Transverse colon (tissue), 4 donors: Measurements from ENCODE around the gene GTF2I. TPM values are rescaled to one million over a fixed set of nuclear protein-coding genes. Genes with fewer than 3 reads are reported as not detected.
"Not testable (repeated sequence)": the region's sequence is repeated elsewhere in the genome, so short reads cannot be mapped to it uniquely, and the experiment has no call there.

Experiments used
- DNase-seq: peaks from one replicate; pipeline ENCODE4 v3.0.0-alpha.2; 2019
- H3K27ac ChIP-seq, 4 donors: fragments of 200-600 bp; sonication (generic); 2 replicates each; pipeline ENCODE4 v1.5.1; 2016 to 2018; ENCODE audit warnings: inconsistent platforms in 4 of 4
- H3K27me3 ChIP-seq: fragments of 200-600 bp; sonication (generic); 2 replicates; pipeline ENCODE4 v1.5.1; 2017; ENCODE audit warnings: inconsistent platforms
- H3K36me3 ChIP-seq, 4 donors: fragments of 200-600 bp; sonication (generic); 2 replicates each; pipeline ENCODE4 v1.5.1; 2017 to 2019; ENCODE audit warnings: inconsistent platforms in 4 of 4
- H3K4me1 ChIP-seq, 4 donors: fragments of 200-600 bp; sonication (generic); 2 replicates each; pipeline ENCODE4 v1.5.1; 2017 to 2020; ENCODE audit warnings: inconsistent platforms in 4 of 4
- H3K4me3 ChIP-seq, 4 donors: fragments of 200-600 bp; sonication (generic); 1 replicate in 1 of 4; 2 replicates in 3 of 4; pipeline versions ENCODE4 v1.5.1 to v1.6.1; 2017 to 2019; ENCODE audit warnings: inconsistent platforms in 4 of 4
- H3K9me3 ChIP-seq, 2 donors: fragments of 200-600 bp; sonication (generic); 2 replicates each; pipeline ENCODE4 v1.5.1; 2017 to 2019; ENCODE audit warnings: inconsistent platforms in 2 of 2
- CTCF ChIP-seq, 5 experiments: fragments of 200-600 bp in 3 of 5; fragments of 450-650 bp in 2 of 5; sonication (generic) in 3 of 5; IDR thresholded peaks; 1 replicate in 2 of 5; 2 replicates in 3 of 5; pipeline ENCODE4 v1.5.1; 2016 to 2017; ENCODE audit warnings: antibody characterized with exemption in 5 of 5, inconsistent platforms in 3 of 5, mild to moderate bottlenecking in 2 of 5, moderate library complexity in 1 of 5
- EP300 ChIP-seq: sonication (generic); formaldehyde crosslinking; IDR thresholded peaks from one replicate; pipeline ENCODE4 v1.6.1; 2017; ENCODE audit warnings: antibody characterized with exemption, low read depth
- POLR2A ChIP-seq: fragments of 450-650 bp; IDR thresholded peaks from one replicate; pipeline ENCODE4 v1.6.1; 2016; ENCODE audit warnings: antibody characterized with exemption, mild to moderate bottlenecking, moderate library complexity
- POLR2AphosphoS5 ChIP-seq, 3 donors: sonication (generic); formaldehyde crosslinking; IDR thresholded peaks; one replicate each; pipeline ENCODE4 v1.6.1; 2016; ENCODE audit warnings: antibody characterized with exemption in 3 of 3
- WGBS, 2 donors: methylation state at CpG; one replicate each; pipeline ENCODE4 v1.1.5; 2018; ENCODE audit warnings: low coverage in 1 of 2; 5-methylcytosine and 5-hydroxymethylcytosine counted together
- in situ Hi-C, 4 donors: fragments of 200-750 bp; cut with MboI; loops; one replicate each; pipeline versions ENCODE4 v1.15.0 to v1.15.1; 2017; ENCODE audit warnings: low sequenced_read_pairs in 3 of 4, low pct_ligation_motif_present in 1 of 4, low pct_unique_long_range_greater_than_20kb in 1 of 4
- intact Hi-C: fragments of 100-400 bp; cut with DNase I; formaldehyde crosslinking; loops from one replicate; pipeline ENCODE4 v1.15.1; 2023; ENCODE audit warnings: low total_unique reads
- total RNA-seq, 4 donors: library from RNA; depleted of rRNA; stranded (reverse); fragments of >200 nt; gene quantifications; one replicate each; pipeline ENCODE4 v1.1.0, GENCODE V29; 2016

The GTF2I gene
- total RNA-seq, 4 donors from 2014 or later: 90.5 to 216 (median 139) TPM

- Histone ChIP-seq H3K4me1 (no peaks in the 10 kb centered on the region), H3K9me3 (no peaks in the 10 kb centered on the region), H3K4me3 (no peak overlapping the region), H3K27me3 (no peaks in the 10 kb centered on the region), H3K27ac (no peak overlapping the region), H3K36me3 (no peaks in the 10 kb centered on the region)
- TF ChIP-seq POLR2A (no peak), CTCF (IDR thresholded peaks at IDR 0.05) (no peak), EP300 (no peak), POLR2AphosphoS5 (IDR thresholded peaks at IDR 0.05) (no peak)
- WGBS, 2 donors: 91 to 93% methylated on average over 5 of the region's 5 CpGs
- no peak for DNase-seq
- in situ Hi-C loops (loop anchor here in 1 of 4 donors (25.0 kb wide), 1 partner anchor 246 kb away; no protein-coding TSS in a partner anchor), intact Hi-C loops (no loop called here)
Observed at GRCh38 chr7:74683799-74684198, 26.3 kb downstream of the GTF2I start.

- no peak for DNase-seq
- in situ Hi-C loops (loop anchor here in 1 of 4 donors (25.0 kb wide), 1 partner anchor 247 kb away; no protein-coding TSS in a partner anchor), intact Hi-C loops (no loop called here)
- no peaks in the 10 kb centered on the region for H3K9me3 ChIP-seq
- H3K27me3 ChIP-seq: no peaks in the 10 kb centered on the region
- H3K4me3 ChIP-seq: no peak overlapping the region
- TF ChIP-seq POLR2AphosphoS5 (IDR thresholded peaks at IDR 0.05) (no peak), POLR2A (no peak), EP300 (no peak), CTCF (IDR thresholded peaks at IDR 0.05) (no peak)
- H3K27ac ChIP-seq: no peak overlapping the region
- WGBS, 2 donors: 79% methylated on average over 11 of the region's 11 CpGs; no CpG with 5 or more reads in 1 of the 2 donors
- peaks cover 0 to 2% (median under 1%) of the 10 kb centered on the region in 4 donors for H3K36me3 ChIP-seq
- H3K4me1 ChIP-seq: no peaks in the 10 kb centered on the region
Observed at GRCh38 chr7:74684473-74684872, 27.0 kb downstream of the GTF2I start.

- H3K27me3 ChIP-seq: no peaks in the 10 kb centered on the region
- no peaks in the 10 kb centered on the region for H3K4me1 ChIP-seq
- intact Hi-C loops: no loop called here
- whole genome bisulfite sequencing, 2 donors: 93% methylated on average over 5 of the region's 5 CpGs; no CpG with 5 or more reads in 1 of the 2 donors
- H3K4me3 ChIP-seq: no peak overlapping the region
- in situ Hi-C loops: loop anchor here in 1 of 4 donors (25.0 kb wide), 1 partner anchor 248 kb away; no protein-coding TSS in a partner anchor
- no peak overlapping the region for H3K27ac ChIP-seq
- H3K36me3 ChIP-seq: peaks cover 0 to 6% (median 3%) of the 10 kb centered on the region in 4 donors
- no peak for DNase-seq
- TF ChIP-seq EP300 (no peak), CTCF (IDR thresholded peaks at IDR 0.05) (no peak), POLR2AphosphoS5 (IDR thresholded peaks at IDR 0.05) (no peak), POLR2A (no peak)
- H3K9me3 ChIP-seq: no peaks in the 10 kb centered on the region
Observed at GRCh38 chr7:74684921-74685320, 27.4 kb downstream of the GTF2I start.

- in situ Hi-C loops (loop anchor here in 1 of 4 donors (25.0 kb wide), 1 partner anchor 253 kb away; no protein-coding TSS in a partner anchor), intact Hi-C loops (no loop called here)
- H3K36me3 ChIP-seq: peaks cover 0 to 46% (median 18%) of the 10 kb centered on the region in 4 donors
- no peaks in the 10 kb centered on the region for H3K9me3 ChIP-seq
- no peak for DNase-seq
- no peak overlapping the region for H3K4me3 ChIP-seq
- H3K27me3 ChIP-seq: no peaks in the 10 kb centered on the region
- H3K27ac ChIP-seq: no peak overlapping the region
- no peaks in the 10 kb centered on the region for H3K4me1 ChIP-seq
- 75 to 85% methylated on average over 2 to 3 of the region's 3 CpGs for WGBS, 2 donors
- TF ChIP-seq POLR2AphosphoS5 (IDR thresholded peaks at IDR 0.05) (no peak), CTCF (IDR thresholded peaks at IDR 0.05) (no peak), POLR2A (no peak), EP300 (no peak)
Observed at GRCh38 chr7:74690474-74690873, 33.0 kb downstream of the GTF2I start.

GRCh38 chr7:74704419-74704818 is 46.9 kb downstream of the GTF2I start:
- in situ Hi-C loops: not testable (repeated sequence)
- WGBS, 2 donors: 88 to 95% methylated on average over 1 to 6 of the region's 6 CpGs

More at GRCh38 chr7:74704419-74704818, 46.9 kb downstream of the GTF2I start:
- H3K4me3 ChIP-seq, H3K27me3 ChIP-seq, DNase-seq, H3K4me1 ChIP-seq, H3K27ac ChIP-seq, intact Hi-C loops, H3K9me3 ChIP-seq: not testable (repeated sequence)
- H3K36me3 ChIP-seq: peaks cover 0 to 92% (median 35%) of the 10 kb centered on the region in 4 donors
